SK-N-SH treated with all-trans-retinoic acid at 6 μM for 48 hours (cell line): ENCODE results near the gene PARD3.

ENCODE experiments used
- ATAC-seq: fragments of 200-7000 bp; cut with Tn5 transposase; 3 replicates; pipeline ENCODE4 v1.9.1; 2020; ENCODE audit warnings: mild to moderate bottlenecking, moderate library complexity
- ARNTL ChIP-seq: fragments of 450-650 bp; formaldehyde crosslinking; IDR thresholded peaks from 2 replicates; pipeline ENCODE4 v1.5.0; 2020; ENCODE audit warnings: low read depth, mild to moderate bottlenecking, moderate library complexity, borderline replicate concordance
- BACH2 ChIP-seq: fragments of 250-450 bp; sonication (Bioruptor Pico); IDR thresholded peaks from 2 replicates; pipeline ENCODE4 v1.9.0; 2021; ENCODE audit warnings: mild to moderate bottlenecking, borderline replicate concordance
- CREB5 ChIP-seq: fragments of 250-450 bp; sonication (Bioruptor Pico); IDR thresholded peaks from 2 replicates; pipeline ENCODE4 v1.5.1; 2020; ENCODE audit warnings: low read depth, mild to moderate bottlenecking, moderate library complexity
- CSDC2 ChIP-seq: fragments of 250-450 bp; sonication (Bioruptor Pico); IDR thresholded peaks from 2 replicates; pipeline ENCODE4 v1.5.0; 2020; ENCODE audit warnings: mild to moderate bottlenecking, moderate library complexity
- ESRRG ChIP-seq: fragments of 250-450 bp; sonication (Bioruptor Pico); IDR thresholded peaks from 2 replicates; pipeline ENCODE4 v1.6.1; 2021; ENCODE audit warnings: mild to moderate bottlenecking
- GLIS3 ChIP-seq: fragments of 250-450 bp; sonication (Bioruptor Pico); IDR thresholded peaks from 2 replicates; pipeline ENCODE4 v1.5.0; 2020; ENCODE audit warnings: mild to moderate bottlenecking, moderate library complexity
- ISL1 ChIP-seq: fragments of 250-450 bp; sonication (Bioruptor Pico); IDR thresholded peaks from 2 replicates; pipeline ENCODE4 v2.1.2; 2022; ENCODE audit warnings: mild to moderate bottlenecking, moderate library complexity
- OSR1 ChIP-seq: fragments of 250-450 bp; sonication (Bioruptor Pico); IDR thresholded peaks from 2 replicates; pipeline ENCODE4 v1.8.0; 2022; ENCODE audit warnings: moderate library complexity, mild to moderate bottlenecking, inconsistent platforms
- POU6F1 ChIP-seq: fragments of 250-450 bp; sonication (Bioruptor Pico); IDR thresholded peaks from 2 replicates; pipeline ENCODE4 v1.8.0; 2021; ENCODE audit warnings: low read depth, mild to moderate bottlenecking, moderate library complexity, borderline replicate concordance
- PPARA ChIP-seq: fragments of 250-450 bp; sonication (Bioruptor Pico); IDR thresholded peaks from 2 replicates; pipeline ENCODE4 v1.5.0; 2020; ENCODE audit warnings: mild to moderate bottlenecking, borderline replicate concordance
- RARB ChIP-seq: fragments of 250-450 bp; sonication (Bioruptor Pico); IDR thresholded peaks from 2 replicates; pipeline ENCODE4 v1.8.0; 2021; ENCODE audit warnings: mild to moderate bottlenecking, moderate library complexity
- TOX ChIP-seq: fragments of 250-450 bp; sonication (Bioruptor Pico); IDR thresholded peaks from 2 replicates; pipeline ENCODE4 v1.8.0; 2021; ENCODE audit warnings: mild to moderate bottlenecking, moderate library complexity, borderline replicate concordance
- TSHZ2 ChIP-seq: fragments of 250-450 bp; sonication (Bioruptor Pico); IDR thresholded peaks from 2 replicates; pipeline ENCODE4 v1.5.0; 2020; ENCODE audit warnings: mild to moderate bottlenecking, moderate library complexity
- ZC3H10 ChIP-seq: fragments of 250-450 bp; sonication (Bioruptor Pico); IDR thresholded peaks from 2 replicates; pipeline ENCODE4 v1.5.1; 2021; ENCODE audit warnings: mild to moderate bottlenecking, moderate library complexity
- ZFP3 ChIP-seq: fragments of 250-450 bp; sonication (Bioruptor Pico); IDR thresholded peaks from 2 replicates; pipeline ENCODE4 v1.5.0; 2020; ENCODE audit warnings: mild to moderate bottlenecking, moderate library complexity
- ZFP30 ChIP-seq: fragments of 450-650 bp; formaldehyde crosslinking; IDR thresholded peaks from 2 replicates; pipeline ENCODE4 v1.5.0; 2022; ENCODE audit warnings: mild to moderate bottlenecking, moderate library complexity
- ZNF565 ChIP-seq: fragments of 450-650 bp; formaldehyde crosslinking; conservative IDR thresholded peaks from 2 replicates; pipeline ENCODE4 v1.5.0; 2020; ENCODE audit warnings: low read depth, mild to moderate bottlenecking, moderate library complexity
- ZNF70 ChIP-seq: fragments of 450-650 bp; formaldehyde crosslinking; IDR thresholded peaks from 2 replicates; pipeline ENCODE4 v1.5.0; 2020; ENCODE audit warnings: mild to moderate bottlenecking, moderate library complexity
- ZNF8 ChIP-seq: fragments of 450-650 bp; formaldehyde crosslinking; IDR thresholded peaks from 2 replicates; pipeline ENCODE4 v1.5.0; 2020; ENCODE audit warnings: mild to moderate bottlenecking, moderate library complexity
- TF ChIP-seq, protein P1 (sequence below): fragments of 250-450 bp; sonication (Bioruptor Pico); IDR thresholded peaks from 2 replicates; pipeline ENCODE4 v1.5.1; 2021; ENCODE audit warnings: mild to moderate bottlenecking, moderate library complexity

The PARD3 gene

GRCh38 chr10:34835908-34836508, 20.9 kb upstream of the PARD3 start (continued):
- TF ChIP-seq ISL1 = no peak

DNA sequence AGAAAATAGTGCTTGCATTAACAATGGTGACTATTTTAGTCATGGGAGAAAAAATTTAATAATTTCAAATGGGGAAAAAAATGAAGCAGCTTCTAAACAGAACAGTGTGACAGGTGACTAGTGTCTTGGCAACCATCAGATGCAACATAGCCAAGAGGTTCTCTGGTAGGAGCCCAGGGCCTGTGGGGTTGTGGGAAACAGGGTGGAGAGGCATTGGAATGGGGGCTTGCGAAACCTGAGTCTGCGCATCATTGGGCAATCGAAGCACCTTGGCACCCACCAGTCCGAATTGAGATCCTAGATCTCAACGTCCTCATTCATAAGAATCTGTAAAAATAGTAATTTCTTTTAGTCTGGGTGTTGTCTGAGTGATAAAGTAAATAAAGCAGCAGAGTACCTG, 19.2 kb upstream of the PARD3 start:
- TF ChIP-seq TOX (CRISPR knock-in tag) (no peak), OSR1 (CRISPR knock-in tag) (no peak), GLIS3 (CRISPR knock-in tag) (no peak), BACH2 (CRISPR knock-in tag) (no peak), ZC3H10 (CRISPR knock-in tag) (no peak), ARNTL (no peak), ZNF565 (no peak), ZNF70 (CRISPR knock-in tag) (no peak), ZFP30 (no peak), ZFP3 (CRISPR knock-in tag) (no peak), CSDC2 (CRISPR knock-in tag) (no peak), POU6F1 (no peak), ZNF8 (CRISPR knock-in tag) (no peak), TSHZ2 (CRISPR knock-in tag) (no peak), ESRRG (CRISPR knock-in tag) (no peak), ISL1 (no peak)
- TF ChIP-seq, protein P1, sequence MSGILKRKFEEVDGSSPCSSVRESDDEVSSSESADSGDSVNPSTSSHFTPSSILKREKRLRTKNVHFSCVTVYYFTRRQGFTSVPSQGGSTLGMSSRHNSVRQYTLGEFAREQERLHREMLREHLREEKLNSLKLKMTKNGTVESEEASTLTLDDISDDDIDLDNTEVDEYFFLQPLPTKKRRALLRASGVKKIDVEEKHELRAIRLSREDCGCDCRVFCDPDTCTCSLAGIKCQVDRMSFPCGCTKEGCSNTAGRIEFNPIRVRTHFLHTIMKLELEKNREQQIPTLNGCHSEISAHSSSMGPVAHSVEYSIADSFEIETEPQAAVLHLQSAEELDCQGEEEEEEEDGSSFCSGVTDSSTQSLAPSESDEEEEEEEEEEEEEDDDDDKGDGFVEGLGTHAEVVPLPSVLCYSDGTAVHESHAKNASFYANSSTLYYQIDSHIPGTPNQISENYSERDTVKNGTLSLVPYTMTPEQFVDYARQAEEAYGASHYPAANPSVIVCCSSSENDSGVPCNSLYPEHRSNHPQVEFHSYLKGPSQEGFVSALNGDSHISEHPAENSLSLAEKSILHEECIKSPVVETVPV = no peak
- ATAC-seq = no peak

DNA sequence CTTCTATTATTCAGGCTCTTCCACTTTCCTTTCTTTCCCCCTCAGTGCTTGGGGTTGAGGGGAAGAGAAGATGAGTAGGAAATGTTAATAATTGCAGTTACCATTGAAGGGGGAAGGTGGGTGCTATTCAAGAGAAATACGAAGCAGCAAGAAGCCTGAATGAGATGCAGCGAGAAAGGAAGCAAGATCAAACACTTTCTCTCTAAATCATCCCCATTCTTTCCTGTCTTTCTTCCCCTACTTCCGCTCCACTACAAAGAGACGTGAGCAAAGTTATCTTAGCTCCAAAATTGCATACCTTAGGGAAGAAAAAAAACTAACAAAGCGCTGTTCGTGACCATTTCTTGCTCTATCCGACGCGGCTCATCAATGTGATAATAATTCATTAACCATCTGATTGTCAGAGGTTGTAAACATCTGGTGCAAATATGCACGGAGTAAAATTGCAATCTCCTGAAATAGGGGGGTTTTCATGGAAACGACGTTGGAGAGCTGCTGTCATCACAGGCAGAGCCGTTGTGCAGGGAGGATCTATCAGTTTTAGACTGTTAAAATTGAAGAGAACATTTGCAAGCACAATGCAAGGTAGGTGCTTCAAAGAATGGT, 15.2 kb upstream of the PARD3 start:
- TF ChIP-seq TSHZ2 (CRISPR knock-in tag) (no peak), OSR1 (CRISPR knock-in tag) (no peak), ZNF565 (no peak), GLIS3 (CRISPR knock-in tag) (no peak), RARB (no peak), ARNTL (no peak), ZFP30 (no peak), ZC3H10 (CRISPR knock-in tag) (no peak)
- no peak for ATAC-seq

DNA sequence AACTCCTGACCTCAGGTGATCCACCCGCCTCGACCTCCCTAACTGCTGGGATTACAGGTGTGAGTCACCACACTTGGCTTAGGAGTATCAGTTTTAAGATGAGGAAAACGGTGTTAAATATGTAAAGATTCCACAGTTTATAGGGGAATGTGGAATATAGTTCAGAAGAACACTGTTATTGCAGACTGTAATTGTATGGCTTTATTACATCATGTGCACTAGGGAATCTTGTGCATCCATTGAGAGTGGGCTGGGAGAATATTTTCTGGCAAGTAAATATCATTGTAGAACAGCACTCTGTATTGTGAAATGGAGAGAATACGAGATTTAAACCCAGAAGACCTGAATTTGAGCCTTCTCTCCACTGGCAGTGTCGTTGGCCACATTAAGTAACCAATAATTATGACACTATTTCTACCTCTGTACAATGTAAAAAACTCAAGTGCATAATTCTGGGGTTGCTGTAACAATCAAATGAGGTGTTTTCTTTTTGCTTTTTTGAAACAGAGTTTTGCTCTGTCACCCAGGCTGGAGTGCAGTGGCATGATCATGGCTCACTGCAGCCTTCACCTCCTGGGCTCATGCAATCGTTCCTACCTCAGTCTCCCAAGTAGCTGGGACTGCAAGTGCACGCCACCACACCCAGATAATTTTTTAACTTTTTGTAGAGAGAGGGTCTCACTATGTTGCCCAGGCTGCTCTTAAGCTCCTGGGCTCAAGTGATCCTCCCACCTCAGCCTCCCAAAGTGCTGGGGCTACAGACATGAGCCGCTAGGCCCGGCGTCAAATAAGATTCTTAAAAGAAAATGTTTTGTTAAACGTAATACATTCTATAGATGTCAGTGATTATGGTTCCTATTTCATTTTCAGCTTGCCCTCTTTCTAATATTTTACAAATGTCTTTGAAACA, 12.0 kb upstream of the PARD3 start:
- no peak for TF ChIP-seq PPARA
- no peak for TF ChIP-seq CREB5 (CRISPR knock-in tag)
- no peak for TF ChIP-seq ZNF565
- no peak for TF ChIP-seq ISL1
- TF ChIP-seq CSDC2 (CRISPR knock-in tag) = no peak
- no peak for ATAC-seq
